Keratinocyte (primary cell): ENCODE measurements around the gene RNF13. TPM values are rescaled to one million over a fixed set of nuclear protein-coding genes. Genes with fewer than 3 reads are reported as not detected.

Experiments
- DNase-seq: peaks from one replicate; pipeline ENCODE4 v3.0.0-alpha.2; 2011; ENCODE audit warnings: low read depth, missing footprints, low spot score
- FAIRE-seq: peaks from 2 replicates; lab custom pipeline; 2011; peaks lifted over from hg19 to GRCh38; lab: Jason Lieb, UNC
- H2AFZ ChIP-seq: 2 replicates; pipeline ENCODE4 v1.6.0; 2012; ENCODE audit warnings: low read length, control low read depth, inconsistent platforms; ENCODE audit not compliant: control insufficient read depth
- H3K27ac ChIP-seq: 2 replicates; pipeline ENCODE4 v1.5.1; 2011; ENCODE audit warnings: low read length; ENCODE audit not compliant: control insufficient read depth, insufficient read depth
- H3K27me3 ChIP-seq: 3 replicates; pipeline ENCODE4 v1.6.0; 2011; ENCODE audit warnings: low read length; ENCODE audit not compliant: control insufficient read depth, insufficient read depth; ENCODE audit errors: extremely low read depth
- H3K36me3 ChIP-seq, 2 experiments: 2 replicates in 1 of 2; 3 replicates in 1 of 2; pipeline ENCODE4 v1.5.1; 2011; ENCODE audit warnings: low read length in 2 of 2, mild to moderate bottlenecking in 1 of 2; ENCODE audit not compliant: control insufficient read depth in 2 of 2, insufficient read depth in 2 of 2; ENCODE audit errors: extremely low read depth in 1 of 2
- H3K4me1 ChIP-seq: 3 replicates; pipeline ENCODE4 v1.5.1; 2011; ENCODE audit warnings: low read length; ENCODE audit not compliant: control insufficient read depth, insufficient read depth; ENCODE audit errors: extremely low read depth
- H3K4me2 ChIP-seq: 3 replicates; pipeline ENCODE4 v1.6.0; 2011; ENCODE audit warnings: low read depth, low read length; ENCODE audit not compliant: control insufficient read depth, insufficient read depth; ENCODE audit errors: extremely low read depth
- H3K4me3 ChIP-seq, 3 experiments: fragments of 200-600 bp in 1 of 3; sonication (generic) in 1 of 3; 2 replicates in 2 of 3; 3 replicates in 1 of 3; pipeline ENCODE4 v1.5.1; 2011 to 2016; ENCODE audit warnings: low read length in 3 of 3, mild to moderate bottlenecking in 3 of 3, control low read depth in 2 of 3, inconsistent platforms in 1 of 3, low read depth in 1 of 3, mixed read lengths in 1 of 3, mixed run types in 1 of 3, moderate library complexity in 1 of 3; ENCODE audit not compliant: control insufficient read depth in 2 of 3, insufficient read depth in 2 of 3; ENCODE audit errors: extremely low read depth in 1 of 3
- H3K79me2 ChIP-seq: 2 replicates; pipeline ENCODE4 v1.6.0; 2012; ENCODE audit warnings: low read length; ENCODE audit not compliant: control insufficient read depth, insufficient read depth
- H3K9ac ChIP-seq: 3 replicates; pipeline ENCODE4 v1.6.0; 2011; ENCODE audit warnings: low read length; ENCODE audit not compliant: control insufficient read depth, insufficient read depth; ENCODE audit errors: extremely low read depth
- H3K9me1 ChIP-seq: 3 replicates; pipeline ENCODE4 v1.6.0; 2011; ENCODE audit warnings: low read length; ENCODE audit not compliant: control insufficient read depth, insufficient read depth; ENCODE audit errors: extremely low read depth
- H3K9me3 ChIP-seq: 2 replicates; pipeline ENCODE4 v1.5.1; 2012; ENCODE audit warnings: low read depth, low read length; ENCODE audit not compliant: control insufficient read depth
- H4K20me1 ChIP-seq: 3 replicates; pipeline ENCODE4 v1.6.0; 2011; ENCODE audit warnings: low read length; ENCODE audit not compliant: control insufficient read depth, insufficient read depth; ENCODE audit errors: extremely low read depth
- CTCF ChIP-seq, 3 experiments: IDR thresholded peaks in 1 of 3; conservative IDR thresholded peaks in 1 of 3; optimal IDR thresholded peaks in 1 of 3; 2 replicates in 2 of 3; 3 replicates in 1 of 3; pipeline versions ENCODE3 to v1.5.1; 2011; ENCODE audit warnings: low read length in 3 of 3, mild to moderate bottlenecking in 3 of 3, moderate library complexity in 2 of 3, control low read depth in 1 of 3, inconsistent platforms in 1 of 3; ENCODE audit not compliant: insufficient read depth in 2 of 3; ENCODE audit errors: extremely low read depth in 1 of 3
- EZH2 ChIP-seq: IDR thresholded peaks from one replicate; pipeline ENCODE4 v1.6.1; 2012; ENCODE audit warnings: inconsistent platforms, mild to moderate bottlenecking, low read length, moderate library complexity
- dilution Hi-C: fragments of 300-500 bp; cut with MboI; formaldehyde crosslinking; loops from one replicate; pipeline ENCODE4 v1.7.0; 2020; ENCODE audit warnings: low sequenced_read_pairs; ENCODE audit not compliant: extremely low pct_ligation_motif_present
- polyA plus RNA-seq, 5 experiments: library from polyadenylated mRNA; depleted of rRNA in 3 of 5; stranded (reverse) in 3 of 5; stranded (forward) in 1 of 5; unstranded in 1 of 5; fragments of >200 nt; gene quantifications; 1 replicate in 1 of 5; 2 replicates in 3 of 5; 3 replicates in 1 of 5; pipeline versions ENCODE4 v1.2.1 to v1.2.3, GENCODE V29; 2011 to 2012; ENCODE audit warnings: missing spikeins in 2 of 5, low read depth in 1 of 5, low replicate concordance in 1 of 5

The RNF13 gene
- polyA plus RNA-seq, 1 donor (not counting 4 experiments of a cell fraction or from before 2014, with no cell fraction given): 57.4 TPM

GRCh38 chr3:149850787-149851584, 38.0 kb downstream of the RNF13 start:
- DNase-seq (no peak), FAIRE-seq (peak; percentile 36)
- dilution Hi-C loops: no loop called here
- H3K36me3 ChIP-seq: peaks cover 6 to 12% of the 10 kb centered on the region in 2 experiments
- H3K9me1 ChIP-seq: no peaks in the 10 kb centered on the region
- H3K79me2 ChIP-seq: peaks cover 13% of the 10 kb centered on the region
- H3K9me3 ChIP-seq: no peaks in the 10 kb centered on the region
- H4K20me1 ChIP-seq: no peaks in the 10 kb centered on the region
- no peak overlapping the region for H3K4me3 ChIP-seq
- H3K27me3 ChIP-seq: no peaks in the 10 kb centered on the region
- no peak overlapping the region for H2AFZ ChIP-seq
- H3K4me2 ChIP-seq: no peak overlapping the region
- TF ChIP-seq EZH2 (no peak), CTCF (optimal IDR thresholded peaks at IDR 0.05 in 1 of 3, IDR thresholded peaks at IDR 0.05 in 1 of 3, conservative IDR thresholded peaks at IDR 0.05 in 1 of 3; ENCODE audit: extremely low read depth in 1 of 3, insufficient read depth in 2 of 3, low read length in 3 of 3) (no peak)
- no peak overlapping the region for H3K27ac ChIP-seq
- H3K9ac ChIP-seq: no peak overlapping the region
- H3K4me1 ChIP-seq: no peaks in the 10 kb centered on the region

GRCh38 chr3:149858911-149859310, 45.9 kb downstream of the RNF13 start:
- no peaks in the 10 kb centered on the region for H3K27me3 ChIP-seq
- TF ChIP-seq CTCF (optimal IDR thresholded peaks at IDR 0.05 in 1 of 3, IDR thresholded peaks at IDR 0.05 in 1 of 3, conservative IDR thresholded peaks at IDR 0.05 in 1 of 3; ENCODE audit: extremely low read depth in 1 of 3, insufficient read depth in 2 of 3, low read length in 3 of 3): no peak
- no peak for TF ChIP-seq EZH2
- no peaks in the 10 kb centered on the region for H3K4me1 ChIP-seq
- no peak overlapping the region for H3K4me3 ChIP-seq
- H2AFZ ChIP-seq: no peak overlapping the region
- no peak overlapping the region for H3K9ac ChIP-seq
- no peak overlapping the region for H3K4me2 ChIP-seq
- H3K9me3 ChIP-seq: no peaks in the 10 kb centered on the region
- peaks cover 3 to 5% of the 10 kb centered on the region in 2 experiments for H3K36me3 ChIP-seq
- no peaks in the 10 kb centered on the region for H4K20me1 ChIP-seq
- H3K79me2 ChIP-seq: no peaks in the 10 kb centered on the region
- FAIRE-seq (no peak), DNase-seq (no peak)
- H3K27ac ChIP-seq: no peak overlapping the region
- dilution Hi-C loops: no loop called here
- no peaks in the 10 kb centered on the region for H3K9me1 ChIP-seq
